Measurements from ENCODE around the gene HAVCR2. TPM values are rescaled to one million over a fixed set of nuclear protein-coding genes. Genes with fewer than 3 reads are reported as not detected.
"Not testable (repeated sequence)": the region's sequence is repeated elsewhere in the genome, so short reads cannot be mapped to it uniquely, and the experiment has no call there.

The HAVCR2 gene
- total and polyA plus RNA-seq, 3 experiments from 2014 or later = 6.3 to 7.5 (median 6.6) TPM

GRCh38 chr5:157067005-157067404 is 41.8 kb downstream of the HAVCR2 start:
- Mint-ChIP-seq H3K36me3 (peaks cover 0 to 1% (median 0%) of the 10 kb centered on the region in 3 donors), H3K27ac (peak overlapping the region in 6 of 8 donors; percentile 3 to 74 (median 37)), H3K9me3 (no peaks in the 10 kb centered on the region), H3K27me3 (peaks cover 0 to 2% of the 10 kb centered on the region in 2 donors), H3K4me1 (no peaks in the 10 kb centered on the region), H3K4me3 (no peak overlapping the region)
- Histone ChIP-seq H3K27me3 (ENCODE audit: insufficient read depth, low read length, poor library complexity, severe bottlenecking) (no peaks in the 10 kb centered on the region), H3K4me3 (ENCODE audit: low read length) (no peak overlapping the region), H3K27ac (ENCODE audit: low read depth, low read length) (no peak overlapping the region), H3K4me1 (ENCODE audit: insufficient read depth, low read length) (no peaks in the 10 kb centered on the region), H3K36me3 (ENCODE audit: insufficient read depth, low read length) (no peaks in the 10 kb centered on the region), H3K9me3 (ENCODE audit: low read length) (no peaks in the 10 kb centered on the region)
- no peak for DNase-seq
- ChIA-PET POLR2A (no interaction called here), CTCF (interaction anchor here (0.7 to 1.4 kb wide), 4 partner anchors 9 to 500 kb away, joined by 3 read pairs; no protein-coding TSS in a partner anchor)

DNA sequence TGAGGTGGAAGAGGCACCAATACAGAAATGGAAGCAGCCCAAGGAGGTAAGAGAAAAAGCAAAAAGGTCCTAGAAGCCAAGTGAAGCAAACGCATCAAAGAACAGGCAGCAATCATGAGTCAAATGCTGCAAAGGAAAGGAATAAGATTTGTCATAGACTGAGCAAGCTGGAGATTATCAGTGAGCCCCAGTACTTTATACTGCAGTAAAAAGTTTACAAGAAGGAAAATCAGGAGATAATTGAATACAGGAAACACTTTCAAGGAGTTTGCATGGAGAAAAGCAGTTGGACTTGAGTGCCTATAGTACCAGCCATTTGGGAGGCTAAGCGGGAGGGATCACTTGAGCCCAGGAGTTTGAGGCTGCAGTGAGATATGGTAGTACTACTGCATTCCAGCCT is 42.8 kb downstream of the HAVCR2 start:
- H3K9me3 Mint-ChIP-seq = no peaks in the 10 kb centered on the region
- H3K27me3 Mint-ChIP-seq = peaks cover 0 to 2% of the 10 kb centered on the region in 2 donors
- ChIA-PET CTCF (interaction anchor here (0.7 to 1.4 kb wide), 3 partner anchors 8 to 501 kb away, joined by 3 read pairs; no protein-coding TSS in a partner anchor), POLR2A (no interaction called here)
- Histone ChIP-seq H3K36me3 (ENCODE audit: insufficient read depth, low read length) (no peaks in the 10 kb centered on the region), H3K9me3 (ENCODE audit: low read length) (no peaks in the 10 kb centered on the region), H3K27me3 (ENCODE audit: insufficient read depth, low read length, poor library complexity, severe bottlenecking) (no peaks in the 10 kb centered on the region), H3K4me3 (ENCODE audit: low read length) (no peak overlapping the region), H3K27ac (ENCODE audit: low read depth, low read length) (no peak overlapping the region), H3K4me1 (ENCODE audit: insufficient read depth, low read length) (no peaks in the 10 kb centered on the region)
- DNase-seq = no peak
- H3K27ac Mint-ChIP-seq = no peak overlapping the region
- no peaks in the 10 kb centered on the region for H3K4me1 Mint-ChIP-seq
- peaks cover 0 to 1% (median 0%) of the 10 kb centered on the region in 3 donors for H3K36me3 Mint-ChIP-seq
- H3K4me3 Mint-ChIP-seq = no peak overlapping the region

DNA sequence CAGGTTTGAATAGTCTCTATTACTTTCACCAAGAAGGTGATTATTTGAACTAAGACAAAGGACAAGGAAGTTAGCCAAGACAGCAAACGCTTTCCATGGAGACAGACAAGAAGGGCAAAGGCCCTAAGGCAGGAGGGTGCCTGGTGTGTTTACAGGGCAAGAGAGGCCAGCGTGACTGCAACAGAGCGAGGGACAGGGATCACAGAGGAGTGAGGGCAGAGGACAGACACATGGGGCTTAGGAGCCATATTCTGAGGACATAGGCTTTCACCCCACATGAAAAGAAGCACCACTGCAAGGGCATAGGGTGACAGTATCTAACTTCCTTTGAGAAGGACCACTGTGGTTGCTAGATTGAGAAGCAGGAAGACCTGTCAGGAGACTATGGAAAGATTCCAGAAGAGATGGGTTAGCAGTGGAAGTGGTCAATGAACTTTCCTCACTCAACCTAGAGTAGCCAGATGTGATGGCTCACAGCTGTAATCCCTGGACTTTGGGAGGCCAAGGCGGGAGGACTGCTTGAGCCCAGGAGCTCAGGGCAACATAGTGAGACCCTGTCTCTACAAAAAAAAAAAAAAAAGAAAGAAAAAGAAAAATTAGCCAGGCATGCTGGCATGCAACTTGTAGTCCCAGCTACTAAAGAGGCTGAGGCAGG is 44.9 kb downstream of the HAVCR2 start:
- Histone ChIP-seq H3K4me1 (ENCODE audit: insufficient read depth, low read length) (no peaks in the 10 kb centered on the region), H3K9me3 (ENCODE audit: low read length) (no peaks in the 10 kb centered on the region), H3K36me3 (ENCODE audit: insufficient read depth, low read length) (no peaks in the 10 kb centered on the region), H3K27me3 (ENCODE audit: insufficient read depth, low read length, poor library complexity, severe bottlenecking) (no peaks in the 10 kb centered on the region), H3K4me3 (ENCODE audit: low read length) (no peak overlapping the region), H3K27ac (ENCODE audit: low read depth, low read length) (no peak overlapping the region)
- DNase-seq = no peak
- POLR2A ChIA-PET = no interaction called here
- Mint-ChIP-seq H3K27me3 (peaks cover 0 to 2% of the 10 kb centered on the region in 2 donors), H3K9me3 (no peaks in the 10 kb centered on the region), H3K36me3 (peaks cover 0 to 1% (median 0%) of the 10 kb centered on the region in 3 donors), H3K4me1 (no peaks in the 10 kb centered on the region), H3K27ac (no peak overlapping the region), H3K4me3 (no peak overlapping the region)
- CTCF ChIA-PET = no interaction called here

DNA sequence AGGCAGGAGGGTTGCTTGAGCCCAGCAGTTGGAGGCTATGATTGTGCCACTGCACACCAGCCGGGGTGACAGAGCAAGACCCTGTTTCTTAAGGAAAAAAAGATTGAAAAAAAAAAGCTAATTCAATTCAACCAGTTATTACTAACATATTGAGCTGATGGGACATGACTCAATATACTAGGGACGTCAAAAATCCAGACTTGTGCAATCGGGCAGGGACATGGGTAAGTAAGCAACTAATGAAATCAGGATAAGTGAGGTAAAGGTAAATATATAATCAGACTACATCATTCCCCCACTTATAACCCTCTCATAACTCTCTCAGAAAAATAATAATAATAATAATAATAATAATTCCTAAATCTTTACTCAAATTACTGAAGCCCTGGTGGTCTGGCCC is 49.0 kb downstream of the HAVCR2 start:
- H3K36me3 Mint-ChIP-seq = peaks cover 0 to 1% (median 0%) of the 10 kb centered on the region in 3 donors
- no peaks in the 10 kb centered on the region for H3K9me3 Mint-ChIP-seq
- H3K27ac ChIP-seq (ENCODE audit: low read depth, low read length) = no peak overlapping the region
- H3K27ac Mint-ChIP-seq = no peak overlapping the region
- H3K9me3 ChIP-seq (ENCODE audit: low read length) = no peaks in the 10 kb centered on the region
- no peaks in the 10 kb centered on the region for H3K4me1 Mint-ChIP-seq
- CTCF ChIA-PET = no interaction called here
- H3K4me3 ChIP-seq (ENCODE audit: low read length) = no peak overlapping the region
- POLR2A ChIA-PET = no interaction called here
- no peaks in the 10 kb centered on the region for H3K36me3 ChIP-seq (ENCODE audit: insufficient read depth, low read length)
- peaks cover 0 to 2% of the 10 kb centered on the region in 2 donors for H3K27me3 Mint-ChIP-seq
- no peak overlapping the region for H3K4me3 Mint-ChIP-seq
- no peaks in the 10 kb centered on the region for H3K4me1 ChIP-seq (ENCODE audit: insufficient read depth, low read length)
- no peak for DNase-seq
- no peaks in the 10 kb centered on the region for H3K27me3 ChIP-seq (ENCODE audit: insufficient read depth, low read length, poor library complexity, severe bottlenecking)

DNA sequence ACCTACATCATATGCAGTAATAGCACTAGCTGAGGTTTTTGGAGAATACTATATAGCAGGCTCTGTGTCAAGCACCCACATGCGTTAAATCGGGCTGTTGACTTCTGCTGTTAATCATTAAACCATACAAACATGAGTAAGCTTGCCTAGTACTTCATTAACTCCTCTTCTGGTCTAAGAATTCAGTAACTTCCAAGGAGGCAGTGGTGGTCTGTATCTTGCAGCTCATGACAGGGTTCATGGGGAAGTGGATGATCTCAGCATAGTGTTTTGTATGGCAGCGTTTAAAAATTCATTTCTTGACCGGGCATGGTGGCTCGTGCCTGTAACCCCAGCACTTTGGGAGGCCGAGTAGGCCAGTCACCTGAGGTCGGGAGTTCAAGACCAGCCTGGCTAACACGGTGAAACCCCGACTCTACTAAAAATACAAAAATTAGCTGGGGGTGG is 49.7 kb downstream of the HAVCR2 start, which contains the start of gene HAVCR1:
TSS of gene HAVCR1 (minus strand) at position 24 of the 447 bp plus-strand sequence. CDS start 1,173 bp downstream, outside the sequence.
- CTCF ChIA-PET = no interaction called here
- peaks cover 0 to 1% (median 0%) of the 10 kb centered on the region in 3 donors for H3K36me3 Mint-ChIP-seq
- H3K4me1 Mint-ChIP-seq = no peaks in the 10 kb centered on the region
- H3K27me3 Mint-ChIP-seq = no peaks in the 10 kb centered on the region
- no peak for DNase-seq
- no peak within 1 kb of the TSS for H3K4me3 Mint-ChIP-seq
- Histone ChIP-seq H3K9me3 (ENCODE audit: low read length) (no peaks in the 10 kb centered on the region), H3K4me3 (ENCODE audit: low read length) (no peak within 1 kb of the TSS), H3K27me3 (ENCODE audit: insufficient read depth, low read length, poor library complexity, severe bottlenecking) (no peaks in the 10 kb centered on the region), H3K4me1 (ENCODE audit: insufficient read depth, low read length) (no peaks in the 10 kb centered on the region), H3K27ac (ENCODE audit: low read depth, low read length) (no peak within 1 kb of the TSS), H3K36me3 (ENCODE audit: insufficient read depth, low read length) (no peaks in the 10 kb centered on the region)
- POLR2A ChIA-PET = no interaction called here
- H3K9me3 Mint-ChIP-seq = no peaks in the 10 kb centered on the region
- peak within 1 kb of the TSS in 1 of 8 donors; percentile 11 for H3K27ac Mint-ChIP-seq

- Histone ChIP-seq H3K36me3 (ENCODE audit: insufficient read depth, low read length) (no peaks in the 10 kb centered on the region), H3K27ac (ENCODE audit: low read depth, low read length) (no peak overlapping the region), H3K9me3 (ENCODE audit: low read length) (no peaks in the 10 kb centered on the region), H3K4me1 (ENCODE audit: insufficient read depth, low read length) (no peaks in the 10 kb centered on the region), H3K27me3 (ENCODE audit: insufficient read depth, low read length, poor library complexity, severe bottlenecking) (no peaks in the 10 kb centered on the region), H3K4me3 (ENCODE audit: low read length) (no peak overlapping the region)
- H3K36me3 Mint-ChIP-seq = peaks cover 0 to 1% (median 0%) of the 10 kb centered on the region in 3 donors
- no peak overlapping the region for H3K27ac Mint-ChIP-seq
- DNase-seq = no peak
- ChIA-PET CTCF (interaction anchor here (1.6 kb wide), 1 partner anchor 9 kb away, joined by 3 read pairs; no protein-coding TSS in a partner anchor), POLR2A (no interaction called here)
- no peaks in the 10 kb centered on the region for H3K4me1 Mint-ChIP-seq
- H3K4me3 Mint-ChIP-seq = no peak overlapping the region
- no peaks in the 10 kb centered on the region for H3K9me3 Mint-ChIP-seq
- H3K27me3 Mint-ChIP-seq = no peaks in the 10 kb centered on the region
These were observed 51.1 kb downstream of the HAVCR2 start for GRCh38 chr5:157057459-157058370.

DNA sequence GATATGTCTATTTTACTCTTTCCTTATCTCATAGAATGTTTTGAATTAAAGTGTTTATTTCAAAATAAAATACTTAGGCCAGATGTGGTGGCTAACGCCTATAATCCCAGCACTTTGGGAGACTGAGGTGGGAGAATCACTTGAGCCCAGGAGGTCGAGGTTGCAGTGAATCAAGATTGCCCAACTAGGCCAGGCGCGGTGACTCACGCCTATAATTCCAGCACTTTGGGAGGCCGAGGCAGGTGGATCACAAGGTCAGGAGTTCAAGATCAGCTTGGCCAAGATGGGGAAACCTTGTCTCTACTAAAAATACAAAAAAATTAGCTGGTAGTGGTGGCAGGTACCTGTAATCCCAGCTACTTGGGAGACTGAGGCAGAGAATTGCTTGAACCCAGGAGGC is 52.0 kb downstream of the HAVCR2 start:
- H3K36me3 Mint-ChIP-seq; H3K9me3 ChIP-seq (ENCODE audit: low read length); POLR2A ChIA-PET; DNase-seq; H3K4me3 ChIP-seq (ENCODE audit: low read length); H3K27me3 Mint-ChIP-seq; H3K27me3 ChIP-seq (ENCODE audit: insufficient read depth, low read length, poor library complexity, severe bottlenecking); H3K4me3 Mint-ChIP-seq; H3K36me3 ChIP-seq (ENCODE audit: insufficient read depth, low read length); H3K9me3 Mint-ChIP-seq; H3K27ac ChIP-seq (ENCODE audit: low read depth, low read length); H3K4me1 Mint-ChIP-seq; H3K4me1 ChIP-seq (ENCODE audit: insufficient read depth, low read length): not testable (repeated sequence)
- peak overlapping the region in 1 of 8 donors; percentile 9 for H3K27ac Mint-ChIP-seq
- CTCF ChIA-PET = interaction anchor here (1.6 kb wide), 1 partner anchor 10 kb away, joined by 3 read pairs; no protein-coding TSS in a partner anchor
